Psoas muscle (tissue), 8 donors: ENCODE measurements around the gene BICD1. TPM values are rescaled to one million over a fixed set of nuclear protein-coding genes. Genes with fewer than 3 reads are reported as not detected.

Source experiments
- ATAC-seq, 4 donors: fragments of 200-7000 bp; cut with Tn5 transposase; one replicate each; pipeline ENCODE4 v1.9.1; 2020; ENCODE audit warnings: moderate library complexity in 3 of 4, mild to moderate bottlenecking in 2 of 4
- DNase-seq, 2 donors: peaks; one replicate each; pipeline ENCODE4 v3.0.0-alpha.2; 2020
- H3K27ac ChIP-seq: fragments of 200-600 bp; one replicate; pipeline ENCODE4 v1.8.0; 2022
- H3K27me3 ChIP-seq, 3 donors: fragments of 200-600 bp in 1 of 3; one replicate each; pipeline versions ENCODE4 v1.6.1 to v1.8.0; 2013 to 2022; ENCODE audit warnings: low read length in 2 of 3, mild to moderate bottlenecking in 2 of 3, moderate library complexity in 1 of 3; ENCODE audit not compliant: insufficient read depth in 3 of 3
- H3K36me3 ChIP-seq, 2 donors: fragments of 200-600 bp in 1 of 2; one replicate each; pipeline versions ENCODE4 v1.6.1 to v1.8.0; 2013 to 2022; ENCODE audit warnings: low read depth in 1 of 2, mild to moderate bottlenecking in 1 of 2, moderate library complexity in 1 of 2; ENCODE audit not compliant: insufficient read depth in 1 of 2
- H3K4me1 ChIP-seq: fragments of 200-600 bp; one replicate; pipeline ENCODE4 v1.8.0; 2022
- H3K4me3 ChIP-seq: fragments of 200-600 bp; one replicate; pipeline ENCODE4 v1.8.0; 2022; ENCODE audit warnings: mild to moderate bottlenecking
- H3K9me3 ChIP-seq: fragments of 200-600 bp; one replicate; pipeline ENCODE4 v1.8.0; 2022
- CTCF ChIP-seq: fragments of 200-600 bp; IDR thresholded peaks from one replicate; pipeline ENCODE4 v1.8.0; 2022; ENCODE audit warnings: antibody characterized with exemption
- WGBS, 3 donors: extraction: QIAGEN DNeasy Blood & Tissue Kit; methylation state at CpG; one replicate each; pipeline versions ENCODE4 v1.1.6 to v1.1.7; 2013; 5-methylcytosine and 5-hydroxymethylcytosine counted together
- intact Hi-C, 2 donors: fragments of 100-400 bp; cut with DNase I; formaldehyde crosslinking; loops; one replicate each; pipeline versions ENCODE4 v1.11.0 to v1.14.2; 2022
- polyA plus RNA-seq, 3 donors: library from polyadenylated mRNA; stranded (reverse); fragments of 200-250 nt; gene quantifications; one replicate each; pipeline ENCODE4 v1.2.3, GENCODE V29; 2013
- total RNA-seq, 4 donors: library from RNA; stranded (reverse); fragmentation: NEBNext Ultra II Directional in 2 of 4; extraction: Animal tissue kit (Norgen Biotek cat#: 25700) in 2 of 4; gene quantifications; one replicate each; pipeline versions ENCODE4 v1.2.1 to v1.2.4, GENCODE V29; 2021 to 2023
- donor health status: healthy with polysubstance abuse.
- donor health status: DM: no; HTN: no; CAD: no; lungs with moderate emphysema.
- donor health status: Bipolar disorder and iron deficiency.
- donor health status: healthy.
- donor health status: DM: yes; HTN: yes; CAD: no.
- donor health status: DM: no; HTN: no; CAD: no.
- donor health status: DM: no; HTN: no; CAD: no.
- donor health status: DM: yes; HTN: yes; CAD: no.

Gene BICD1
- total and polyA plus RNA-seq, 7 donors: 0.55 to 9.8 (median 2.8) TPM

GRCh38 chr12:32377344-32378055 lies 270.9 kb downstream of the BICD1 start:
- Histone ChIP-seq H3K4me3 (no peak overlapping the region), H3K36me3 (no peaks in the 10 kb centered on the region), H3K9me3 (no peaks in the 10 kb centered on the region), H3K27me3 (no peaks in the 10 kb centered on the region), H3K4me1 (no peaks in the 10 kb centered on the region), H3K27ac (no peak overlapping the region)
- TF ChIP-seq CTCF: no peak
- intact Hi-C loops: no loop called here
- no peak for DNase-seq
- ATAC-seq: no peak
- 49 to 61% (median 52%) methylated on average over 12 of the region's 12 CpGs for WGBS, 3 donors

DNA sequence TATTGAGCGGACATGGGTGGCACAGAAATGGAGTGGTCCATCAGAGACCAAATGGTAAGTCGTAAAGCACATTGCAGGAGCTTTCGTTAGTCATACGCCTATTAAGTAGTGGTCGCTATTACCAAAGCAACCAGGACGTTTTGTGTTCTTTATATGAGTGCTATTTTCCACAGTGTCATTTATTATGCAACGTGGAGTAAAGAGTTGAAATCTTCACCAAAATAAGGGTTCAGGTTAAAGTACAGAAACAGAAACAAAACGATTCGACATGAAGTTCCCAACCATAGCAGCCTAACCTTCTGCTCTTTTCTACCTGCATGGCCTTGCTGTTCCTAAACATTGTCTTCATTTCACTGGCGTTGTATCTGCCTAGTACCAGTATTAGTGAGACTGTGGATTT lies 272.6 kb downstream of the BICD1 start:
- Histone ChIP-seq H3K4me3 (no peak overlapping the region), H3K4me1 (no peaks in the 10 kb centered on the region), H3K27ac (no peak overlapping the region), H3K27me3 (no peaks in the 10 kb centered on the region), H3K9me3 (no peaks in the 10 kb centered on the region), H3K36me3 (no peaks in the 10 kb centered on the region)
- WGBS, 3 donors: 78 to 83% (median 83%) methylated on average over 10 of the region's 10 CpGs
- intact Hi-C loops: no loop called here
- DNase-seq (no peak), ATAC-seq (no peak)
- no peak for TF ChIP-seq CTCF

GRCh38 chr12:32379667-32380066 lies 273.0 kb downstream of the BICD1 start:
- Histone ChIP-seq H3K4me1 (no peaks in the 10 kb centered on the region), H3K4me3 (no peak overlapping the region), H3K36me3 (no peaks in the 10 kb centered on the region), H3K27ac (no peak overlapping the region), H3K27me3 (no peaks in the 10 kb centered on the region), H3K9me3 (no peaks in the 10 kb centered on the region)
- 83 to 92% (median 89%) methylated on average over 8 of the region's 8 CpGs for WGBS, 3 donors
- ATAC-seq (no peak), DNase-seq (no peak)
- no peak for TF ChIP-seq CTCF
- intact Hi-C loops: no loop called here

GRCh38 chr12:32382226-32382625 lies 275.6 kb downstream of the BICD1 start:
- Histone ChIP-seq H3K4me1 (no peaks in the 10 kb centered on the region), H3K36me3 (no peaks in the 10 kb centered on the region), H3K27me3 (peaks cover 0 to 5% (median 0%) of the 10 kb centered on the region in 3 donors), H3K9me3 (no peaks in the 10 kb centered on the region), H3K4me3 (no peak overlapping the region), H3K27ac (no peak overlapping the region)
- WGBS, 3 donors: 75 to 86% (median 85%) methylated on average over 2 of the region's 2 CpGs
- DNase-seq (no peak), ATAC-seq (no peak)
- TF ChIP-seq CTCF: no peak
- intact Hi-C loops: no loop called here
